Measurements from ENCODE around the gene CCNL2. TPM values are rescaled to one million over a fixed set of nuclear protein-coding genes. Genes with fewer than 3 reads are reported as not detected.
A peak's percentile ranks its signal among the peaks of the same experiment; 100 is the strongest.
"Not testable (repeated sequence)": the region's sequence is repeated elsewhere in the genome, so short reads cannot be mapped to it uniquely, and the experiment has no call there.

Gene CCNL2
- total RNA-seq, 1 donor from 2014 or later = 116 TPM

- no peak for DNase-seq
Observed at GRCh38 chr1:1419813-1420653, 20.9 kb upstream of the CCNL2 start.

- no peak for DNase-seq
Observed at GRCh38 chr1:1419363-1419812, 20.3 kb upstream of the CCNL2 start.

GRCh38 chr1:1418464-1419362 lies 19.6 kb upstream of the CCNL2 start:
- DNase-seq = no peak

GRCh38 chr1:1417825-1418463 lies 18.8 kb upstream of the CCNL2 start:
- DNase-seq = not testable (repeated sequence)

- DNase-seq = not testable (repeated sequence)
Observed at GRCh38 chr1:1417396-1417795, 18.3 kb upstream of the CCNL2 start.

- DNase-seq = no peak
Observed at GRCh38 chr1:1415751-1416150, 16.6 kb upstream of the CCNL2 start.

- not testable (repeated sequence) for DNase-seq
Observed at GRCh38 chr1:1412311-1412902, 13.3 kb upstream of the CCNL2 start.

- DNase-seq = no peak
Observed at GRCh38 chr1:1411626-1412025, 12.5 kb upstream of the CCNL2 start.

- DNase-seq = not testable (repeated sequence)
Observed at GRCh38 chr1:1410238-1410637, 11.1 kb upstream of the CCNL2 start.

- no peak for DNase-seq
Observed at GRCh38 chr1:1407636-1408318, 8.6 kb upstream of the CCNL2 start.

- DNase-seq = peak; percentile 84
Observed at GRCh38 chr1:1406821-1407635, 7.9 kb upstream of the CCNL2 start, which contains the start of gene MRPL20. Gene MRPL20, minus strand, starts transcription at chr1:1407293. Its CDS starts 76 bp downstream, at chr1:1407217.

GRCh38 chr1:1406101-1406820 lies 7.1 kb upstream of the CCNL2 start:
- DNase-seq = no peak

GRCh38 chr1:1403653-1404052 lies 4.5 kb upstream of the CCNL2 start:
- DNase-seq = no peak

- DNase-seq = not testable (repeated sequence)
Observed at GRCh38 chr1:1402901-1403392, 3.8 kb upstream of the CCNL2 start.

- no peak for DNase-seq
Observed at GRCh38 chr1:1402072-1402900, 3.2 kb upstream of the CCNL2 start.

GRCh38 chr1:1401457-1402010 lies 2.4 kb upstream of the CCNL2 start:
- no peak for DNase-seq

GRCh38 chr1:1400576-1401456 lies 1.7 kb upstream of the CCNL2 start:
- DNase-seq = no peak

All from occipital lobe (tissue), 2 donors.